Keratinocyte (primary cell): ENCODE results near the gene GSAP.

ENCODE experiments used
- CTCF ChIP-seq, 3 experiments: IDR thresholded peaks in 1 of 3; conservative IDR thresholded peaks in 1 of 3; optimal IDR thresholded peaks in 1 of 3; 2 replicates in 2 of 3; 3 replicates in 1 of 3; pipeline versions ENCODE3 to v1.5.1; 2011; ENCODE audit warnings: low read length in 3 of 3, mild to moderate bottlenecking in 3 of 3, moderate library complexity in 2 of 3, control low read depth in 1 of 3, inconsistent platforms in 1 of 3; ENCODE audit not compliant: insufficient read depth in 2 of 3; ENCODE audit errors: extremely low read depth in 1 of 3
- EZH2 ChIP-seq: IDR thresholded peaks from one replicate; pipeline ENCODE4 v1.6.1; 2012; ENCODE audit warnings: inconsistent platforms, mild to moderate bottlenecking, low read length, moderate library complexity

GRCh38 chr7:77450054-77450453 is 33.9 kb upstream of the GSAP start:
- no peak for TF ChIP-seq CTCF (optimal IDR thresholded peaks at IDR 0.05 in 1 of 3, IDR thresholded peaks at IDR 0.05 in 1 of 3, conservative IDR thresholded peaks at IDR 0.05 in 1 of 3; ENCODE audit: extremely low read depth in 1 of 3, insufficient read depth in 2 of 3, low read length in 3 of 3)
- no peak for TF ChIP-seq EZH2
